Hepatocyte (in vitro differentiated cells): ENCODE results near the gene HAVCR1. TPM values are rescaled to one million over a fixed set of nuclear protein-coding genes. Genes with fewer than 3 reads are reported as not detected.

Experiments used
- DNase-seq: peaks from one replicate; pipeline ENCODE4 v3.0.0-alpha.2; 2016; ENCODE audit warnings: low spot score
- H2AFZ ChIP-seq: fragments of 200-600 bp; sonication (generic); 2 replicates; pipeline ENCODE4 v1.6.0; 2016; ENCODE audit warnings: antibody characterized with exemption, mild to moderate bottlenecking
- H3K27ac ChIP-seq: fragments of 200-600 bp; sonication (generic); 2 replicates; pipeline ENCODE4 v1.5.1; 2016; ENCODE audit warnings: mild to moderate bottlenecking
- H3K27me3 ChIP-seq: fragments of 200-600 bp; sonication (generic); 2 replicates; pipeline ENCODE4 v1.6.1; 2016
- H3K36me3 ChIP-seq: fragments of 200-600 bp; sonication (generic); replicated peaks from 2 replicates; pipeline ENCODE4 v1.5.1; 2016; ENCODE audit warnings: low read depth; ENCODE audit not compliant: insufficient read depth
- H3K4me1 ChIP-seq: fragments of 200-600 bp; sonication (generic); 2 replicates; pipeline ENCODE4 v1.5.1; 2016; ENCODE audit warnings: mild to moderate bottlenecking, moderate library complexity; ENCODE audit not compliant: insufficient read depth
- H3K4me2 ChIP-seq: fragments of 200-600 bp; sonication (generic); 2 replicates; pipeline ENCODE4 v1.6.0; 2016
- H3K4me3 ChIP-seq: fragments of 200-600 bp; sonication (generic); 2 replicates; pipeline ENCODE4 v1.5.1; 2016; ENCODE audit warnings: mild to moderate bottlenecking
- H3K79me2 ChIP-seq: fragments of 200-600 bp; sonication (generic); 2 replicates; pipeline ENCODE4 v1.6.0; 2017; ENCODE audit warnings: mild to moderate bottlenecking
- H3K9me2 ChIP-seq: fragments of 200-600 bp; sonication (generic); replicated peaks from 2 replicates; pipeline ENCODE4 v1.6.0; 2017; ENCODE audit warnings: mild to moderate bottlenecking; ENCODE audit not compliant: insufficient read depth
- H3K9me3 ChIP-seq: fragments of 200-600 bp; sonication (generic); 2 replicates; pipeline ENCODE4 v1.5.1; 2016; ENCODE audit warnings: low read depth, mild to moderate bottlenecking
- H4K20me1 ChIP-seq: fragments of 200-600 bp; sonication (generic); 2 replicates; pipeline ENCODE4 v1.6.0; 2016; ENCODE audit warnings: mild to moderate bottlenecking; ENCODE audit not compliant: insufficient read depth, poor library complexity, severe bottlenecking
- EZH2 ChIP-seq: fragments of 200-600 bp; sonication (generic); IDR thresholded peaks from 2 replicates; pipeline ENCODE4 v1.6.1; 2016; ENCODE audit warnings: antibody characterized with exemption, mild to moderate bottlenecking, borderline replicate concordance
- EZH2phosphoT487 ChIP-seq: fragments of 200-600 bp; sonication (generic); IDR thresholded peaks from one replicate; pipeline ENCODE4 v1.6.1; 2018; ENCODE audit warnings: antibody characterized with exemption, mild to moderate bottlenecking, low read depth, moderate library complexity; ENCODE audit not compliant: unreplicated experiment, severe bottlenecking
- WGBS: methylation state at CpG from one replicate; pipeline ENCODE4 v1.1.6; 2016; ENCODE audit warnings: low lambda C conversion rate; ENCODE audit errors: missing lambda C conversion rate; 5-methylcytosine and 5-hydroxymethylcytosine counted together
- polyA plus RNA-seq: library from polyadenylated mRNA; unstranded; fragments of >200 nt; fragmentation: Nextera tagmentation; extraction: Ambion mirVana; gene quantifications from 2 replicates; pipeline ENCODE4 v1.2.1, GENCODE V29; 2016
- total RNA-seq: library from RNA; depleted of rRNA; stranded (reverse); fragments of >200 nt; gene quantifications from 2 replicates; pipeline ENCODE4 v1.2.3, GENCODE V29; 2014
- TF ChIP-seq, protein P1 (sequence below): fragments of 200-600 bp; sonication (generic); IDR thresholded peaks from 2 replicates; pipeline ENCODE4 v1.5.1; 2016; ENCODE audit warnings: antibody characterized with exemption, mild to moderate bottlenecking; ENCODE audit not compliant: poor library complexity

Gene HAVCR1
- total and polyA plus RNA-seq, 2 experiments from 2014 or later, result 2.1 to 9.5 TPM

DNA sequence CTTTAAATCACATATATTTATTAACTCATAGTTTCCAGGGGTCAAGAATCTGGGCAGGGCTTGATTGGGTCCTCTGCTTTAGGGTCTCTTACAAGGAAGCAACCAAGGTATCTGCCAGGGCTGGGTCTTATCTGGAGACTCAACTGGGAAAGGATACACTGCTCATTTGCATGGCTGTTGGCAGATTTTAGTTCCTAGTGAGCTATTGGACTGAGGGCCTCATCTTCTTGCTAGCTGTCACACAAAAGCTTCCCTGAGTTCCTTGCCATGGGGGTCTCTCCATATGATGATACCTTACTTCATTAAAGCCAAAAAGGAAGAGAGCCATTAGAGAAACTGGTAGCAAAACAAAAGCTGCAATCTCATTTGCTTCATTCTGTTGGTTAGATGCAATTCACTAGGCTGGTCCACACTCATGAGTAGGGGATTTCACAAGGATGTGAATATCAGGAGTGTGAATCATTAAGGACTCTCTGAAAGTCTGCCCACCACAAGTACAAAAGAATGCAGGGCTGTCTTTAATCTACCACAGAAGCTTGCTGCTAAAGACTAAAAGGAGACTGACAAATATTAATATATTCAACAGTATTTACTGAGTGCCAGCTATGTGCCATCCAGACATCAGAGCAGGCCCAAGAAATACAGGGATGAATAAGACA lies 53.9 kb downstream of the HAVCR1 start:
- Histone ChIP-seq H3K27me3 (no peaks in the 10 kb centered on the region), H3K27ac (no peak overlapping the region), H3K4me1 (no peaks in the 10 kb centered on the region), H3K79me2 (no peaks in the 10 kb centered on the region), H3K4me2 (no peak overlapping the region), H3K36me3 (no peaks in the 10 kb centered on the region), H3K9me2 (no peaks in the 10 kb centered on the region), H3K9me3 (peaks cover 7% of the 10 kb centered on the region), H3K4me3 (no peak overlapping the region), H2AFZ (no peak overlapping the region), H4K20me1 (no peaks in the 10 kb centered on the region)
- TF ChIP-seq, protein P1, sequence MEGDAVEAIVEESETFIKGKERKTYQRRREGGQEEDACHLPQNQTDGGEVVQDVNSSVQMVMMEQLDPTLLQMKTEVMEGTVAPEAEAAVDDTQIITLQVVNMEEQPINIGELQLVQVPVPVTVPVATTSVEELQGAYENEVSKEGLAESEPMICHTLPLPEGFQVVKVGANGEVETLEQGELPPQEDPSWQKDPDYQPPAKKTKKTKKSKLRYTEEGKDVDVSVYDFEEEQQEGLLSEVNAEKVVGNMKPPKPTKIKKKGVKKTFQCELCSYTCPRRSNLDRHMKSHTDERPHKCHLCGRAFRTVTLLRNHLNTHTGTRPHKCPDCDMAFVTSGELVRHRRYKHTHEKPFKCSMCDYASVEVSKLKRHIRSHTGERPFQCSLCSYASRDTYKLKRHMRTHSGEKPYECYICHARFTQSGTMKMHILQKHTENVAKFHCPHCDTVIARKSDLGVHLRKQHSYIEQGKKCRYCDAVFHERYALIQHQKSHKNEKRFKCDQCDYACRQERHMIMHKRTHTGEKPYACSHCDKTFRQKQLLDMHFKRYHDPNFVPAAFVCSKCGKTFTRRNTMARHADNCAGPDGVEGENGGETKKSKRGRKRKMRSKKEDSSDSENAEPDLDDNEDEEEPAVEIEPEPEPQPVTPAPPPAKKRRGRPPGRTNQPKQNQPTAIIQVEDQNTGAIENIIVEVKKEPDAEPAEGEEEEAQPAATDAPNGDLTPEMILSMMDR, result no peak
- TF ChIP-seq EZH2phosphoT487 (no peak), EZH2 (no peak)
- DNase-seq, result no peak

DNA sequence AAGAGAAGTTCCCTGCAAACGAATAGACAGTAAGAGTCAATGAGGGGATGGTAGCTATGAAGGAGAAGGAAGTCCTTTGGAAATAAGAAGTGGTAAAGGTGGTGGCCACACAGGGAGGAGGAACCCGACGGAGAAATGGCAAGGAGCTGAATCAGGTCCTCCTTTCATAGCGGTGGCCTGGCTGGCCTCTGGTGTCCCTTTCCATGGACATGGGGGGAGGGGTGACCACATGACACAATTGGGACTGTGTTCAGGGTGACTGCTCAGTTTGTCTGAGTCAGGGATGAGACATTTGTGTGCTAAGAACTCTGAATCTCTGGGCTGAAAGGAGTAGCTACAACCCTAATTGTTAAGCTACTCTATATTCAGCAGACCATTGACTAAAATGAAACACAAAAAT lies 67.2 kb downstream of the HAVCR1 start:
- Histone ChIP-seq H3K27me3 (no peaks in the 10 kb centered on the region), H3K36me3 (no peaks in the 10 kb centered on the region), H3K27ac (no peak overlapping the region), H3K9me3 (no peaks in the 10 kb centered on the region), H3K4me3 (no peak overlapping the region), H3K4me2 (no peak overlapping the region), H4K20me1 (no peaks in the 10 kb centered on the region), H3K79me2 (no peaks in the 10 kb centered on the region), H2AFZ (no peak overlapping the region), H3K4me1 (no peaks in the 10 kb centered on the region), H3K9me2 (no peaks in the 10 kb centered on the region)
- DNase-seq, result no peak
- WGBS, result 93% methylated on average over 4 of the region's 4 CpGs
- TF ChIP-seq EZH2phosphoT487, result no peak
- TF ChIP-seq, protein P1, result no peak
- no peak for TF ChIP-seq EZH2

DNA sequence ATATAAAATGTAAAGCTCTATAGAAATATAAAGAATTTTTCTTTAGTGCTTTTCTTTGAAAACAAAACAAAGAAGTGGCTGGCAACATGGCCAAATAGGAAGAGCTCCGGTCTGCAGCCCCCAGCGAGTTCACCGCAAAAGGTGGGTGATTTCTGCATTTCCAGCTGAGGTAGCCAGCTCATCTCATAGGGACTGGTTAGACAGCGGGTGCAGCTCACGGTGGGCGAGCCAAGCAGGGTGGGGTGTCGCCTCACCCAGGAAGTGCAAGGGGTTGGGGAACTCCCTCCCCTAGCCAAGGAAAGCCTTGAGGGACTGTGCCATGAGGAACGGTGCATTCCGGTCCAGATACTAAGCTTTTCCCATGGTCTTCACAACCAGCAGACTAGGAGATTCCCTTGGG lies 74.9 kb downstream of the HAVCR1 start:
- Histone ChIP-seq H3K4me1 (no peaks in the 10 kb centered on the region), H4K20me1 (no peaks in the 10 kb centered on the region), H3K9me3 (no peaks in the 10 kb centered on the region), H2AFZ (no peak overlapping the region), H3K27me3 (no peaks in the 10 kb centered on the region), H3K36me3 (no peaks in the 10 kb centered on the region), H3K79me2 (no peaks in the 10 kb centered on the region), H3K4me2 (no peak overlapping the region), H3K27ac (no peak overlapping the region), H3K9me2 (no peaks in the 10 kb centered on the region), H3K4me3 (no peak overlapping the region)
- no peak for TF ChIP-seq EZH2
- TF ChIP-seq EZH2phosphoT487, result no peak
- TF ChIP-seq, protein P1, result no peak
- WGBS, result 96% methylated on average over 9 of the region's 9 CpGs
- no peak for DNase-seq

DNA sequence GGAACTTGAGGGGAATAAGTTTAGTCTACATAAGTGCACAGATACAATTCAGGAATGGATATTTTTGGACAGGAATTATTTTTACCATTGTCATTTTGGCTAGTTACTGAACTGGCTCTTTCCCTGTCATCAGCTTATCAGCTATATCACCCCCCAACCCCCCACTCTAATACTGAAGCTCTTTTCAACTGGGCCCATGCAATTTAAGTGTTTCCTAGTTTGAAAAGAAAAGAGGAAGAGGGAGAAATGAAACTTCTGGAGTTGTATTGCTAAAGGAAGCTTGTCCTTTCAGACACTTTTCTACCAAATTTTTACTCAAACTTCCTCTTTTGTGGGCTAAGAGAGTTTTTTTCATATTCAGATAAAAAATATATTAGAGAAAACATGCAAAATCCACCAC lies 77.4 kb downstream of the HAVCR1 start:
- Histone ChIP-seq H3K4me2 (no peak overlapping the region), H3K36me3 (no peaks in the 10 kb centered on the region), H3K9me3 (no peaks in the 10 kb centered on the region), H3K4me3 (no peak overlapping the region), H3K9me2 (no peaks in the 10 kb centered on the region), H3K4me1 (no peaks in the 10 kb centered on the region), H3K27ac (no peak overlapping the region), H4K20me1 (no peaks in the 10 kb centered on the region), H3K27me3 (no peaks in the 10 kb centered on the region), H2AFZ (no peak overlapping the region), H3K79me2 (no peaks in the 10 kb centered on the region)
- DNase-seq, result no peak
- TF ChIP-seq EZH2 (no peak), EZH2phosphoT487 (no peak)
- TF ChIP-seq, protein P1, result no peak
